HG02759 (cell line): ENCODE results near the gene OIP5.
"Not testable (repeated sequence)": the region's sequence is repeated elsewhere in the genome, so short reads cannot be mapped to it uniquely, and the experiment has no call there.

Experiments used
- ATAC-seq: cut with Tn5 transposase; IDR thresholded peaks from one replicate; pipeline ENCODE4 v1.9.1; 2021; ENCODE audit warnings: mild to moderate bottlenecking, moderate library complexity; ENCODE audit not compliant: unreplicated experiment

The OIP5 gene

DNA sequence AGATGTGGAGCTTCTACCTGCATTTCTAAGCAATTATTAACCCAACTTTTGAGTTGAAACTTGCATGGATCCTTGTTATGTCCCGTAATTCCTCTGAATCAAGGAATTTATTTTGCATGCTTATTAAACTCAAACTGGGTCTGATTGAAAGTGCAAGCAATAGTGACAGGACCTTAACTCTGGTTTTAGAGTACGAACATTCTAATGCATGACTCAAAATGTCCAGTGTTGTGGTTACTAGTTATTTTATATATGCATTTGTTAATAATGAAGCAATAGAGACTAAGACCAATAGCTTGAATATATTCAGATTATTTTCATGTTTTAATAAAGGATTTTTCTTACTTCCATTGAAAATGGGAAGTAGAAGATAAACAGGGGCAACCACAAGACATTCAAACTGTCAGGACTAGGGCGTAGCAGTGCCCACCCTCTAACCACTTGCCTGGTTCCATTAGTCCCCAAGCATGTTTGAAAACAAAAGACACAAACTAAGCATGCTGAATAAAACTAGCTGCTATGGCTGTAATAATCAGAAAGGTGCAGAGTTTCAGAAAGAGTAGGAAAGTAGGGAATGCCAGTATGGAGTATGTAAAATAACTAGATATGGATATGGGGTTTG is 28.1 kb downstream of the OIP5 start:
- ATAC-seq: no peak

DNA sequence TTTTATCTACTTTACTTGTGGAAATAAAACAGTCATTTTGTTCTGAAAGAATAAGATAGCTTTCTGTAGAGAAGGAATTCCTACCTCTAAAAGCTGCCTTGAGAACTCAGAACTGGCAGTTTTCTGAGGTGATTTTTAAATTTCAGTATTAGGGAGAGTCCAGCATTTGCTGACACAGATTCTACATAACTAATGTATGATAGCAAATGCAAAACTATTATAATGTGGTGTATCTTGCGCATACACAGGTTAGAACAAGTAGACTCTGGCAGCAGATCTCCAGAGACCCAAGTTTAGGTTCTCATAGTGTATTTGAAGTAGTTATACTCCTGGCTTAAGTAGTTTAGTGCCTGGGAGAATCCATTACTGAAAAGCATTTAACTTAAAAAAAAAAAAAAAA is 30.8 kb downstream of the OIP5 start:
- no peak for ATAC-seq

DNA sequence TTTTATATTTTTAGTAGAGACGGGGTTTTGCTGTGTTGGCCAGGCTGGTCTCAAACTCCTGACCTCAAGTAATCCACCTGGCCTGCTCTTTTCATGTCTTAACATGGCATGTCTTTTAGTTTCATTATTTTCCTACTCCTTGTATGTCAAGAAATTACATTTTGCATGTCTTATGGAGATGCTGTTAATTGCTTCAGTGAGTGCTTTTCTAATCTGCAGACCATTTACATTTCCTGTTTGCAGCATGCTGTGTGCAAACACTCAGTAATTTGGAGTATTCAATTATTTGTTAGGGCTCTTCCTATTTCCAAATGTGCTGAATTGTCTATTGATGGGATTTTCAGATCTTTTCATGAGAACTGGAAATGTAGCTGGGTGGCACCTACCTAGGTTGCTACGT is 31.3 kb downstream of the OIP5 start:
- not testable (repeated sequence) for ATAC-seq

DNA sequence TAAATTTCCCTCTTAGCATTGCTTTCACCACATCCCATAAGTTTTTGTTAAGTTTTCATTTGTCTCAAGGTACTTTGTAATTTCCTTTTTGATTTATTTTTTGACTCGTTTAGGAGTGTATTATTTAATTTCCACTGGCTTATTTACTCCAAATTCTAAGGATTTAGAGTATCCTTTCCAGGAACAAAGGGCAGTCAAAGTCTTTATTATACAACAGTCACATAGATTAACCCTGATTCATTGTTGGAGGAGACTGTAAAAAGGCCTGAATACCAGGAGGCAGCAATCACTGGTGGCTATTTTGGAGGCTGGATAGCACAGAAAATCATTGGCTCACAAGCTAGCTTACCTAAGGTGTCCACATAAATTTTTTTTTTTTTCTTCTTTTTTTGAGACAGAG is 39.9 kb downstream of the OIP5 start:
- ATAC-seq: no peak

DNA sequence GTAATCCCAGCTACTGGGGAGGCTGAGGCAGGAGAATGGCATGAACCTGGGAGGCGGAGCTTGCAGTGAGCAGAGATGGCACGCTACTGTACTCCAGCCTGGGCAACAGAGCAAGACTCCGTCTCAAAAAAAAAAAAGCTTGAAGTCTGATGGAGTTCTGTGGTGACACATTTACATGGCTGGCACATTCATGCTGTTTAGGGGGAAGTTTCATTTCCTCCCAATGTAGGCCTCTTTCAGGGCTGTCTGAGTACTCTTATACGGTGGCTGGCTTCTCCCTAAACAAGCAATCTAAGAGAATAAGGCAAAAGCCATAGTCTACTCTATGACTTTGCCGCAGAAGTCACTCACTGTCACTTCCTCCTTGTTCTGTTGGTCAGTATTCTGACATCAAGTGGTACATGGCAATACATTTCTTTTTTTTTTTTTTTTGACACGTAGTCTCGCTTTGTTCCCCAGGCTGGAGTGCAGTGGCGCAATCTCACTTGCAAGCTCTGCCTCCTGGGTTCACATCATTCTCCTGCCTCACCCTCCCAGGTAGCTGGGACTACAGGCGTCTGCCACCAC is 41.2 kb downstream of the OIP5 start:
- peak; percentile 88 for ATAC-seq

DNA sequence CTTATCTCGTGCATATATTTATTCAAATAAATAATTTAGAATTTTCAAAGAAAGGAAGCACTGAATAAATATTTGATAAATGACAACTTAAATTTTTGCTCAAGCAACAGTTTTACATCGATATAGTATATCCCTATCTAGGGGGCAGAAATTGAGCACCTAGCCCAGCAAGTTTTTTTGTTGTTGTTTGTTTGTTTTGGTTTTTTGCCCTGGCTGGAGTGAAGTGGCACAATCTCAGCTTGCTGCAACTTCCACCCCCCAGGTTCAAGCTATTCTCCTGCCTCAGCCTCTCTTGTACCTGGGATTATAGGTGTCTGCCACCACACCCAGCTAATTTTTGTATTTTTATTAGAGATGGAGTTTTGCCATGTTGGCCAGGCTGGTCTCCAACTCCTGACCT is 42.4 kb downstream of the OIP5 start:
- no peak for ATAC-seq

DNA sequence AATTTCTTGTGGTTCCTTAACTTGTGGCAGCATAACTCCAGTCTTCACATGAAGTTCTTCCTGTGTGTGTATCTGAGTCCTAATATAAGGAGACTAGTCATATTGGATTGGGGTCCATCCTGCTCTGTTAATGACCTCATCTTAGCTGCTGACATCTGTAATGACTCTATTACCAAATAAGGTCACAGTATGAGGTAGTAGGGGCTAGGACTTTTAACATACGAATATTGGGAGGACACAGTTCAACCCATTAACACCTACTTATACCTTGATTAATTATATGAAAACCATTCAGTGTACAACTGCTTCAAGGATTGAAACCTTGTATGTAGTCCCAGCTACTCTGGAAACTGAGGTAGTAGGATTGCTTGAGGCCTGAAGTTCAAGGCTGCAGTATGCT is 43.9 kb downstream of the OIP5 start:
- no peak for ATAC-seq

DNA sequence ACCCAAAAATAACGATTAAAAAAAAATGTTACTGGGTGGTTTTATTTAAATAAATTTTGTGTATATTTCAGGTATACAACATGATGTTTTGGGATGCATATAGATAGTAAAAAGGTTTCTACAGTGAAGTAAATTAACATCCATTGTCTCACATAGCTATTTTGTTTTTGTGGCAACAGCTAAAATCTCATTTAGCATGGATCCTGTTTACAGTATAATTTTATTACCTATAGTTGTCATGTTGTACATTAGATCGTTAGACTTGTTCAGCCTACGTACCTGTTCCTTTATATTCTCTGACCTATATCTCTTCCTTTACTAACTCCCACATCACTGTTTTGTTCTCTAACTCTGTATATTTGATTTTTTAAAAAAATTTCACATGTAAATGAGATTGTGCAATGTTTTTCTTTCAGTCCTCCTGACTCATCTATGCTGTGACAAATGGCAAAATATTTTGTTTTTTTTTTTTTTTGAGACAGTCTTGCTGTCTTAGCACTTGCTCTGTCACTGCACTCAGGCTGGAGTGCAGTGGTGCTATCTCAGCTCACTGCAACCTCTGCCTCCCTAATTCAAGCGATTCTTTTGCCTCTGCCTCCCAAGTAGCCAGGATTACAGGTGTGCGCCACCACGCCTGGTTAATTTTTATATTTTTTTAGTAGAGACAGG is 45.6 kb downstream of the OIP5 start:
- no peak for ATAC-seq

DNA sequence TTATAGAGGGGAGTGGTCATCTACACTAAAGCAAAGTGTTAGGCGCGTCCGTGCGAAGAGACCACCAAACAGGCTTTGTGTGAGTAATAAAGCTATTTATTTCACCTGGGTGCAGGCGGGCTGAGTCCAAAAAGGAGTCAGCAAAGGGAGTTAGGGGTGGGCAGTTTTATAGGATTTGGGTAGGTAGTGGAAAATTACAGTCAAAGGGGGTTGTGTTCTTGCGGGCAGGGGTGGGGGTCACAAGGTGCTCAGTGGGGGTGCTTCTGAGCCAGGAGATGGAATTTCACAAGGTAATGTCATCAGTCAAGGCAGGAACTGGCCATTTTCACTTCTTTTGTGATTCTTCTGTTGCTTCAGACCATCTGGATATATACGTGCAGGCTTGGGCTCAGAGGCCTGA is 47.1 kb downstream of the OIP5 start:
- ATAC-seq: no peak

DNA sequence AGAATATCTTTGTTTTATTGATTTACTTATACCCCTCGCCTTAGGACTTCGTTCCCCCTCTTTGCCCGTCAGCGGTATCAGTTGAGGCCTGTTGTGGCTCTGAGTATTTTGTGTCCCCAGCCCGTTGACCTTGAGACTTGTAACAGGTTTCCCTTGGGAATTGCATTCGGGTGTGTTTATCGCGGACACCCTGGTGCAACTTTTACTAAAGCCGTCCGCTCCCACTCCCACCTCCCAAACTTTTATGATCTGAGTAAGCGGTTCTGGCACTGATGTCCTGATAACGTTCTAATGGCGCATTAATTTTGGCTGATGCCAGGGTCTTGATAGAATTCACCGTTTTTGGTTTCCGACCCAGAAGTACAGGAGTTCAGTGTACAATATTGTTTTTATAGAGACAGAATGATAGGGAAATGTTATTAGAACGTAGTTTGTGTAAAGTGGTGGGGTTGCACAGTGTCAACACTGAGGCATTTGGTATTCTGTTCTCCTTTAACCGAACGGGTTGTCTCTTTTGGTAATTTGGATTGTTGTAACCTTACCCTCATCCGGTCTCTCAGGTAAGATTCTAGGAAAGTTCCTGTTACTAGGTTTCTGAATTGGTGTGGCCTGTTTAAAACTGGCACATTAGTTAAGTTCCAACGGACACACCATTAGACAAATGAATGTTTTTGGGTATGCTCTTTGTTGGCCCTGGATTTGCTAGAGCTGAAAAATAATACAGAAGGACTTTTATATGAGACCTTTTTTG is 47.8 kb downstream of the OIP5 start:
- ATAC-seq: no peak

DNA sequence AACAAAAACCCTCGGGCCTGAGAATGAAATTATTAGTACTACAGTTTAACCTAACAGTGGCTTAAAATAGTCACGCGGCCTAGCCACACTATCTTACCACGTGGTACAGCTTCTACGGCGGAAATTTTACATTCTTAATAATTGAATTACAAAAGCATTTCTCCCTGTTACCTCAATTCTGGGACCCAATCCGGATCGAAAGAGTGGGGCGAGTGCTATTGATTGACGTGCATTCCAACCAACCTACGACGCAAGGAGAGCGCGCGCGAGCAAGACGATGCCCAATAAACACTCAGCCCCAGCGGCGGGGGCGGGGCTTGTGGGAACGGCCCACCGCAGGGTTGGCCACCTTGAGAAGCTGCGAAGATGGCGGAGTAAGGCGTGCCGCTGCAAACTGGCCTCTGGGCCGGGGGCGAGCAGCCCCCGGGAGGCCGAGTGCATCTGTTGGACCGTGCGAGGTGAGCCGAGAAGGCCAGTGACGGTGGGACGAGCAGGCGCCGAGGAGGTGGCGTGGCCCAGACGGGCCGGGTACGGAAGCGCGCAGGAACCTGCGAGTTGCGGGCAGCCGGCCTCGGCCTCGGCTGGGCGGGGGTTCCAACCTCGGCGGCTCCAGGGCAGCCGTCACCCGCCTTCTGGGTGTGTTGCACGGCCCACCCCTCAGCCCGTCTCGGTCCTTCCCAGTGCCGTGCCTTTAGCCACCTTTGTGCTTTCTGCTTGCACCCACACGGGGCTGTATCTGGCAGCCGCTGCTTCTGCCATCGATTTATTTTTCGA is 48.6 kb downstream of the OIP5 start:
- peak; percentile 97 for ATAC-seq

DNA sequence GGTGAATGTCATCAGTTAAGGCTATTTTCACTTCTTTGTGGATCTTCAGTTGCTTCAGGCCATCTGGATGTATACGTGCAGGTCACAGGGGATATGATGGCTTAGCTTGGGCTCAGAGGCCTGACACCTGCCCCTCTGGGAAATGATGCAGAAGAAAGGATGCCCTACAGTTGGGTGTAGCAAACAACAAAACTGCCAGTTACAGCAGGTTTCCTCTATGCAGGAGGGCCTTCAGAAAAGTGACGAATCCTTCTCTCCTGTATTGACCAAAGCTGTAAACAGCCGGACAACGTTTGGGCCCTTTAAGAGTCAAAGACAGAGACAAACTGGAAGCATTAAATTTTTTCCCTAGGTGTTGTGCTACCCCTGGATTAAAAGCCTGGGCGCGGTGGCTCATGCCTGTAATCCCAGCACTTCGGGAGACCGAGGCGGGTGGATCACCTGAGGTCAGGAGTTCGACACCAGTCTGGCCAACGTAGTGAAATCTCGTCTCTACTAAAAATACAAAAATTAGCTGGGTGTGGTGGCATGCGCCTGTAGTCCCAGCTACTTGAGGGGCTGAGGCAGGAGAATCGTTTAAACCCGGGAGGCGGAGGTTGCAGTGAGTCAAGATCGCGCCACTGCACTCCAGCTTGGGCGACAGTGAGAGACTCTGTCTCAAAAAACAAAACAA is 49.3 kb downstream of the OIP5 start:
- ATAC-seq: not testable (repeated sequence)

DNA sequence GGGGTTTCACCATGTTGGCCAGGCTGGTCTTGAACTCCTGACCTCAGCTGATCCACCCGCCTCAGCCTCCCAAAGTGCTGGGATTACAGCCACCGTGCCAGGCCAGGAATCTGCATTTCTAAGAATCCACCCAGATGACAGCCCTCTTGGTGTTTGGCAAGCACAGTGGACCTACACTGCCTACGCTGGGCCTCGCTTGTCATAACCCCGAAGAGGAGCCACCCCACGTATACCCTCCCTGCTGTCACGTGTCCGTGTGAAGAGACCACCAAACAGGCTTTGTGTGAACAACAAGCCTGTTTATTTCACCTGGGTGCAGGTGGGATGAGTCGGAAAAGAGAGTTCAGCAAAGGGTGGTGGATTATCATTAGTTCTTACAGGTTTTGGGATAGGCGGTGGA is 50.0 kb downstream of the OIP5 start:
- ATAC-seq: not testable (repeated sequence)

DNA sequence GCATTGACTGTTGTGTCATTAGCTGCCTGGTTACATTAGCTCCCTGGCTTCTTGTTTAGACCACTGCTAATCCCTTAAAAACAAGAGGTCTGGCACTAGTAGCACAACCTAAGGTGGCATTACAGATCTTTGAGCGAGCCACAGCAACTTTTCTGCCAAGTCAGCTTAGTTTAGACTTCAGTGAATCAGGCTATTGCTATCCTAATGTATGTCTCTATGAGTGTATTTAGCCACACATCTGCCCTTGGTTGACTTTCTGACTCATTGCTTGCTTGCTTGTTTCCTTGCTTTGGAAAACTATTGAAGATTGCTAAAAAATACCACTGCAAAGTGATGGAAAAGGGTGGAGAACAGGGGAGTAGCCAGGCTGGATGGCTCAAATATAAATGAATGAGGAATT is 51.2 kb downstream of the OIP5 start:
- no peak for ATAC-seq

DNA sequence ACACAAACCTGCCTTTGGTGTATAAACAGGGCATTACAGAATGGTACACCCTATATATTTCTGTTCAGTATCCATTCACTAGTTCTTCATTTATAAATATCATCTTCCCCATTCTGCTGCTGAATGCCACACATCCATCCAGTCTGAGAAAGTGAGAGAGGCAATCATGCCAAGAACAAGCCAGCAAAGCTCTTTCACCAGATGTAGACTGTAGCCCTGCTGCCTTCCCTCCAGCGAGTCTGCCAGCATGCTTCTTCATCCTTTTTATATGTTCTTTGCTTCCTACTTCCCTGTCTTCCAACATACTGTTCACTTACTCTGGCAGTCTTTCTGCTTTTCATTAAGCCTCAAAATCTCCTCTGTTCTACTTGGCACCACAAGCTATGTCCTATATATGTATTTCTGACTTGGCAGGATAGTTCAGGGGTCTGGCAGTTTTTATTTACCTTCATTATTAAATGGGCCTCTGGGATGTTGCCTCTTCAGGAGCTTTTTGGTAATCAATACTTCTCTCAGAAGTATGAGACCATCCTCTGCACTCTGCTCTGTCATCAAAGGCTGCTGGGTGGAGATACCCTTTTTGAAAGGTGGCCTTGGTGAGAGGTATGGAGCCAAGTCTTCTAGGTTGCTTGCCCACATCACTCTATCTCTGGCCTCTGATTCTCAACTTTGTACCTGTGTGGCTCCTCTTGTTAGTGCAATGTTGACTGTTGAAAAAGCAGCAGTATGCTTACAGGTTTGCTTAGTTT is 52.7 kb downstream of the OIP5 start:
- ATAC-seq: no peak

DNA sequence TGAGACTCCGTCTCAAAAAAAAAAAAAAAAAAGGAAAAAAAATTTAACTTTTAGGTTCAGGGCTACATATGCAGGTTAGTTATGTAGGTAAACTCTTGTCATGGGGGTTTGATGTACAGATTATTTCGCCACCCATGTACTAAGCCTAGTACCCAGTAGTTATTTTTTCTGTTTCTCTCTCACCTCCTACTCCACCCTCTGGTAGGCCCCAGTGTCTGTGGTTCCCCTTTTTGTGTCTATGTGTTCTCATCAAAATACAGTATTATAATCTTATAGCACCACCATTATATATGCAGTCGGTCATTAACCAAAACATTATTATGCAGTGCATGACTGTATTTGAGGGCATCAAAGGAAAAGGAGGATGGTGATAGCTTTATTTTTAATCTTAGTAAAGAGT is 54.1 kb downstream of the OIP5 start:
- ATAC-seq: no peak

DNA sequence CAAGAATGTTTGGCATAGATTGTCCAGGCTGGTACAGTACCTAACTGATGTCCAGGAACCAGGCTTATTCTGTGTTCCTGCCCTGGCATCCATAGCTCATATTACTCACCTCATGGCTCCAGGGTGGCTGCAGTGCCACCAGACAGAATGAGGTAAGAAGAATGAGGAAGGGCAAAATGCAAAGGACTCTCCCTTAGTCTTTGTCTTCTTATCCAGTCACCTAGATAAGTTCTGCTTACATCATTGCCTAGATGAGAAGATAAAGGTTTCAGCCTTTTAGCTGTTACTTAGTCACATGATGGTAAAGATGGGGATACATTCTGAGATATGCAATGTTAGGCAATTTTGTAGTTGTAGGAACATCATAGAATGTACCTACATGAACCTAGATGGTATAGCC is 55.6 kb downstream of the OIP5 start:
- no peak for ATAC-seq

DNA sequence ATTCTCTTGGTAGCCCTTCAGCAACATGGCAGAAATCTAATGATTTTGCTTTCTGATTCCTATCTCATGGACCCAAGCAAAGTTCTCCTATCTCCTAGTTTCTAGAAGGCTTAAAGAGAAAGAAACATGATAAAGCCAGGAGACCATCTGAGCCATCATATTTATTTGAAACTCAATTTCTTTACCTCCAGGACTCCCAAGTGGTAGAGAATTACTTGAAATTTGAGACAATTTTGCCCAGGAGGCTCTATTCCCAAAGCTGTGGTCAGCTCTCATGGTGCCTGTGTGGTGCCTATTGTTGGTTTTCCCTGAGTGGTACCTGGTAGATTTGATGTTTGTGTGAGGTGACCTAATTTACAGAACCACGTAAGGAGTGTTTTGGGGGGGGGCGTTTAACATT is 62.5 kb downstream of the OIP5 start:
- no peak for ATAC-seq

DNA sequence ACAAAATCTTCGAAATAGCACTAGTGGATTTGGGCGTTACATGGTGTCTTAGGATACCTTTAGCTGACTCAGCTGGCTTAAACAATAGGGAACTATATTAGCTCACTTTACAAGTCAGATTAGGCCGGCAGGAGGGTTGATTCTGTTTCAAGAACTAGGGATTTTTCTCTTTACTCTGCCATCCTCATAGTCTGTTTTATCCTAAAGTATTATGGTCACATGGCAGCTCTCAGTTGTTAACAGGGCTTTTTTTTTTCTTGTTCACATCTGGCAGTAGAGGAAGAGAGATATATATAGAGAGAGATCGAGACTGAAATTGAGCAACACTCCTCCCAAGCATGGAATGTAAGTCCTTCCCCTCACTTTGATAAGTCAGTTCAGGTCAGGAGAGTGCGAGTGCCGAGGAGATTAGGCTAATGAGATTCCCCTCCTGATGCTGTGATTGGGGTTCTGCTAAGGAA is 68.5 kb downstream of the OIP5 start:
- ATAC-seq: no peak

DNA sequence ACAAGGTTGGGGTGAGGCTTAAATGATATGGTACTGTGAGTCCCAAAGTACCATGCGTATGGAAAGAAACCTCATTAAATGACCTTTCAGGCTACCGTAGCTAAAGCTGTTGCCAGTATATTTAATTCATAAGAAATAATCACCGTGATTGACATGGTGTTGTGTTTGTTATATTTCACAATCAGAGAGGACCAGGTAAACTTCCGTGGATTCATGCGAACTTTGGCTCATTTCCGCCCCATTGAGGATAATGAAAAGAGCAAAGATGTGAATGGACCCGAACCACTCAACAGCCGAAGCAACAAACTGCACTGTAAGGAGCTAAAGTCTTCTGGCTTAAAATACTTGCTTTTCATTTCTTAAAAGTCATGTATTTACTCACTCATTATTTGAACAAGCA is 69.8 kb downstream of the OIP5 start:
- ATAC-seq: no peak
